SK-N-SH (cell line): Measurements from ENCODE around the gene EMP2. TPM values are rescaled to one million over a fixed set of nuclear protein-coding genes. Genes with fewer than 3 reads are reported as not detected.

Experiments used
- CTCF ChIA-PET: fragments of 300-600, 350-600 bp; formaldehyde crosslinking; extraction: SDS; loops from one replicate; lab custom pipeline; 2021; lab: Yijun Ruan, JAX
- POLR2A ChIA-PET: fragments of 350-600 bp; sonication (Branson Sonifier 250); formaldehyde crosslinking; extraction: SDS; loops from one replicate; lab custom pipeline; 2020; ENCODE audit warnings: antibody characterized with exemption, inconsistent platforms; lab: Yijun Ruan, JAX
- DNase-seq: peaks from one replicate; pipeline ENCODE4 v3.0.0; 2012
- H2AFZ ChIP-seq: fragments of 200-600 bp; sonication (generic); 2 replicates; pipeline ENCODE4 v1.8.1; 2016; ENCODE audit warnings: antibody characterized with exemption, mild to moderate bottlenecking, low read depth
- H3F3A ChIP-seq: fragments of 200-600 bp; sonication (generic); replicated peaks from 2 replicates; pipeline ENCODE3; 2016; ENCODE audit warnings: antibody characterized with exemption, mild to moderate bottlenecking; ENCODE audit not compliant: insufficient read depth
- H3K27ac ChIP-seq, 2 experiments: fragments of 200-500 bp in 1 of 2; fragments of 200-600 bp in 1 of 2; sonication (Bioruptor generic) in 1 of 2; sonication (generic), shearing (Covaris generic) in 1 of 2; 2 replicates each; pipeline versions ENCODE4 v1.5.1 to v1.6.1; 2014 to 2016; ENCODE audit warnings: low read depth in 2 of 2, inconsistent platforms in 1 of 2, low read length in 1 of 2, mild to moderate bottlenecking in 1 of 2, mixed read lengths in 1 of 2
- H3K27me3 ChIP-seq: fragments of 200-600 bp; sonication (generic), shearing (Covaris generic); 2 replicates; pipeline ENCODE4 v1.6.1; 2016; ENCODE audit warnings: mixed run types; ENCODE audit not compliant: insufficient read depth
- H3K36me3 ChIP-seq, 2 experiments: fragments of 200-500 bp in 1 of 2; fragments of 200-600 bp in 1 of 2; sonication (Bioruptor generic) in 1 of 2; sonication (generic) in 1 of 2; replicated peaks in 1 of 2; 2 replicates each; pipeline versions ENCODE3 to v1.5.1; 2014 to 2016; ENCODE audit warnings: low read length in 1 of 2, mild to moderate bottlenecking in 1 of 2; ENCODE audit not compliant: insufficient read depth in 2 of 2, control insufficient read depth in 1 of 2
- H3K4me1 ChIP-seq, 2 experiments: fragments of 200-500 bp in 1 of 2; fragments of 200-600 bp in 1 of 2; sonication (Bioruptor generic) in 1 of 2; sonication (generic), shearing (Covaris generic) in 1 of 2; 2 replicates each; pipeline versions ENCODE4 v1.5.1 to v1.6.1; 2014 to 2016; ENCODE audit warnings: low read depth in 1 of 2, low read length in 1 of 2, mixed run types in 1 of 2; ENCODE audit not compliant: insufficient read depth in 2 of 2, control insufficient read depth in 1 of 2
- H3K4me2 ChIP-seq: fragments of 200-600 bp; sonication (generic), shearing (Covaris generic); 2 replicates; pipeline ENCODE4 v1.6.1; 2017; ENCODE audit warnings: mixed run types
- H3K4me3 ChIP-seq, 2 experiments: fragments of 200-500 bp in 1 of 2; fragments of 200-600 bp in 1 of 2; sonication (Bioruptor generic) in 1 of 2; sonication (generic), shearing (Covaris generic) in 1 of 2; 2 replicates each; pipeline versions ENCODE4 v1.5.1 to v1.8.1; 2014 to 2016; ENCODE audit warnings: low read depth in 2 of 2, inconsistent platforms in 1 of 2, low read length in 1 of 2, mild to moderate bottlenecking in 1 of 2, mixed read lengths in 1 of 2, moderate library complexity in 1 of 2
- H3K79me2 ChIP-seq: fragments of 200-600 bp; sonication (generic); 2 replicates; pipeline ENCODE4 v1.8.1; 2017; ENCODE audit warnings: mild to moderate bottlenecking; ENCODE audit not compliant: insufficient read depth
- H3K9ac ChIP-seq: fragments of 200-600 bp; sonication (generic); 2 replicates; pipeline ENCODE4 v1.6.1; 2017; ENCODE audit warnings: mixed run types
- H3K9me2 ChIP-seq: fragments of 200-600 bp; sonication (generic); 2 replicates; pipeline ENCODE4 v1.6.1; 2017; ENCODE audit warnings: mixed run types
- H3K9me3 ChIP-seq: fragments of 200-600 bp; sonication (generic); 2 replicates; pipeline ENCODE4 v1.6.1; 2017; ENCODE audit warnings: mixed run types, mild to moderate bottlenecking, moderate library complexity
- H4K20me1 ChIP-seq: fragments of 200-600 bp; sonication (generic); 2 replicates; pipeline ENCODE4 v1.6.1; 2017; ENCODE audit warnings: mild to moderate bottlenecking, mixed run types; ENCODE audit not compliant: insufficient read depth
- CHD2 ChIP-seq: fragments of 150-350 bp; IDR thresholded peaks from 2 replicates; pipeline ENCODE4 v1.6.1; 2018; ENCODE audit warnings: low read length; ENCODE audit not compliant: partially characterized antibody
- CTCF ChIP-seq: fragments of 200-600 bp; sonication (generic); IDR thresholded peaks from 2 replicates; pipeline ENCODE4 v1.6.1; 2017; ENCODE audit warnings: antibody characterized with exemption, mild to moderate bottlenecking, moderate library complexity
- ELF1 ChIP-seq: IDR thresholded peaks from 2 replicates; pipeline ENCODE4 v1.4.0; 2012
- EP300 ChIP-seq, 2 experiments: IDR thresholded peaks; 2 replicates each; pipeline versions ENCODE4 v1.4.0 to v1.6.1; 2012; ENCODE audit warnings: borderline replicate concordance in 1 of 2, low read depth in 1 of 2, low read length in 1 of 2
- EZH2phosphoT487 ChIP-seq: fragments of 200-600 bp; sonication (generic); IDR thresholded peaks from 2 replicates; pipeline ENCODE4 v1.6.1; 2017; ENCODE audit warnings: low read depth, mixed run types, mild to moderate bottlenecking, antibody characterized with exemption, moderate library complexity, borderline replicate concordance
- FOXJ3 ChIP-seq: sonication (generic); formaldehyde crosslinking; IDR thresholded peaks from 2 replicates; pipeline ENCODE4 v1.5.1; 2020; ENCODE audit warnings: mild to moderate bottlenecking, missing genetic modification reagents
- FOXM1 ChIP-seq: IDR thresholded peaks from 2 replicates; pipeline ENCODE4 v1.4.0; 2012; ENCODE audit warnings: low read depth, mild to moderate bottlenecking
- GABPA ChIP-seq: IDR thresholded peaks from 2 replicates; pipeline ENCODE4 v1.4.0; 2012; ENCODE audit warnings: low read depth, mild to moderate bottlenecking
- GATA2 ChIP-seq: sonication (generic); formaldehyde crosslinking; IDR thresholded peaks from 2 replicates; pipeline ENCODE4 v1.5.0; 2020; ENCODE audit warnings: mild to moderate bottlenecking, missing genetic modification reagents
- JUND ChIP-seq: IDR thresholded peaks from 2 replicates; pipeline ENCODE4 v1.4.0; 2012
- MAX ChIP-seq: IDR thresholded peaks from 2 replicates; pipeline ENCODE4 v1.4.0; 2012; ENCODE audit warnings: low read depth
- MEF2A ChIP-seq: IDR thresholded peaks from 2 replicates; pipeline ENCODE4 v1.4.0; 2012; ENCODE audit warnings: low read depth, borderline replicate concordance
- MXI1 ChIP-seq: IDR thresholded peaks from 2 replicates; pipeline ENCODE4 v1.6.1; 2012; ENCODE audit warnings: mild to moderate bottlenecking, low read depth, low read length, improper control_type of control experiment
- NRF1 ChIP-seq: IDR thresholded peaks from 2 replicates; pipeline ENCODE4 v1.6.1; 2012; ENCODE audit warnings: low read depth, mild to moderate bottlenecking, low read length
- PBX3 ChIP-seq: IDR thresholded peaks from 2 replicates; pipeline ENCODE4; 2012
- RAD21 ChIP-seq: IDR thresholded peaks from 2 replicates; pipeline ENCODE4 v1.6.1; 2012; ENCODE audit warnings: mild to moderate bottlenecking, low read length
- RCOR1 ChIP-seq: fragments of 150-350 bp; IDR thresholded peaks from 2 replicates; pipeline ENCODE4 v1.6.1; 2017; ENCODE audit warnings: antibody characterized with exemption, low read length
- RFX5 ChIP-seq: IDR thresholded peaks from 2 replicates; pipeline ENCODE4 v1.6.1; 2012; ENCODE audit warnings: mild to moderate bottlenecking, improper control_type of control experiment, low read length
- RXRA ChIP-seq: IDR thresholded peaks from 2 replicates; pipeline ENCODE4 v1.4.0; 2012; ENCODE audit warnings: low read depth, mild to moderate bottlenecking, borderline replicate concordance
- SIN3A ChIP-seq: IDR thresholded peaks from 2 replicates; pipeline ENCODE4 v1.6.1; 2012; ENCODE audit warnings: low read depth, mild to moderate bottlenecking, low read length, moderate library complexity, borderline replicate concordance
- SMC3 ChIP-seq: IDR thresholded peaks from 2 replicates; pipeline ENCODE4 v1.6.1; 2012; ENCODE audit warnings: low read depth, low read length, improper control_type of control experiment
- TAF1 ChIP-seq: IDR thresholded peaks from 2 replicates; pipeline ENCODE4 v1.6.1; 2012; ENCODE audit warnings: low read depth, mild to moderate bottlenecking, low read length, moderate library complexity, borderline replicate concordance
- TCF12 ChIP-seq: IDR thresholded peaks from 2 replicates; pipeline ENCODE4 v1.4.0; 2012
- YY1 ChIP-seq: IDR thresholded peaks from 2 replicates; pipeline ENCODE4 v1.4.0; 2012; ENCODE audit warnings: low read depth, mild to moderate bottlenecking
- WGBS: methylation state at CpG from one replicate; pipeline ENCODE4 v1.1.6; 2017; ENCODE audit warnings: low lambda C conversion rate; 5-methylcytosine and 5-hydroxymethylcytosine counted together
- polyA plus RNA-seq, 3 experiments: library from polyadenylated mRNA; depleted of rRNA; stranded (reverse); fragments of >200 nt; gene quantifications; 2 replicates each; pipeline ENCODE4 v1.2.3, GENCODE V29; 2012
- TF ChIP-seq, protein P1 (sequence below): IDR thresholded peaks from 2 replicates; pipeline ENCODE4 v1.4.0; 2012; ENCODE audit warnings: low read depth, borderline replicate concordance

Gene EMP2
- polyA plus RNA-seq, 1 of the 3 experiments (the other 2 are of a cell fraction), result 4.3 TPM

DNA sequence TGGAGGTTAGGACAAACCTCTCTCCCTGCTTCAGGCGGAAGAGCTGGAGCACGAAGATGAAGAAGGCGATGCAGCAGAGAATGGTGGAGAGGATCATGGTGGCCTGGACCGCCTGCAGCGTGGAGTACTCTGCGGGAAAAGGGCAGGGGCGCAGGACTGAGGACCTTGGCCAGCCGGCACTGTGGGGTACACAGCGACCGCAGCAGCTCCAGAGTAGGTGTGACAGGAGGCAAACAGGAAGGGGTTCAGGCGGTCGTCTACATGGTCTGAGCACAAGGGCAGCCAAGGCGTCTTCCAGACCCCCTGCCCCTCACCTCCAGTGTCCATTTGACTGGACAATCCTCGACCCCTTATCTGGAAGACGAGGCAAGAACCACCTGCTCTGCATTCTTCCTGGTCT is 42.5 kb downstream of the EMP2 start:
- Histone ChIP-seq H3F3A (no peaks in the 10 kb centered on the region), H2AFZ (no peak overlapping the region), H3K4me3 (no peak overlapping the region), H3K27ac (no peak overlapping the region), H3K9ac (no peak overlapping the region), H3K27me3 (no peaks in the 10 kb centered on the region), H3K36me3 (no peaks in the 10 kb centered on the region), H3K4me1 (peaks cover 0 to 2% of the 10 kb centered on the region in 2 experiments; a peak in 1 of 4 replicates), H3K79me2 (no peaks in the 10 kb centered on the region), H3K4me2 (no peak overlapping the region), H3K9me2 (no peaks in the 10 kb centered on the region), H3K9me3 (no peaks in the 10 kb centered on the region), H4K20me1 (no peaks in the 10 kb centered on the region)
- POLR2A ChIA-PET, result no interaction called here
- CTCF ChIA-PET, result no interaction called here
- DNase-seq, result no peak
- no peak for TF ChIP-seq FOXJ3
- TF ChIP-seq JUND, result no peak
- TF ChIP-seq TAF1, result no peak
- TF ChIP-seq FOXM1, result no peak
- no peak for TF ChIP-seq EP300 (IDR thresholded peaks at IDR 0.05; ENCODE audit: borderline replicate concordance in 1 of 2, low read depth in 1 of 2, low read length in 1 of 2)
- TF ChIP-seq RCOR1, result no peak
- no peak for TF ChIP-seq RXRA
- TF ChIP-seq SMC3, result no peak
- TF ChIP-seq EZH2phosphoT487, result no peak
- no peak for TF ChIP-seq GABPA
- TF ChIP-seq YY1, result no peak
- WGBS, result 92% methylated on average over 15 of the region's 15 CpGs

DNA sequence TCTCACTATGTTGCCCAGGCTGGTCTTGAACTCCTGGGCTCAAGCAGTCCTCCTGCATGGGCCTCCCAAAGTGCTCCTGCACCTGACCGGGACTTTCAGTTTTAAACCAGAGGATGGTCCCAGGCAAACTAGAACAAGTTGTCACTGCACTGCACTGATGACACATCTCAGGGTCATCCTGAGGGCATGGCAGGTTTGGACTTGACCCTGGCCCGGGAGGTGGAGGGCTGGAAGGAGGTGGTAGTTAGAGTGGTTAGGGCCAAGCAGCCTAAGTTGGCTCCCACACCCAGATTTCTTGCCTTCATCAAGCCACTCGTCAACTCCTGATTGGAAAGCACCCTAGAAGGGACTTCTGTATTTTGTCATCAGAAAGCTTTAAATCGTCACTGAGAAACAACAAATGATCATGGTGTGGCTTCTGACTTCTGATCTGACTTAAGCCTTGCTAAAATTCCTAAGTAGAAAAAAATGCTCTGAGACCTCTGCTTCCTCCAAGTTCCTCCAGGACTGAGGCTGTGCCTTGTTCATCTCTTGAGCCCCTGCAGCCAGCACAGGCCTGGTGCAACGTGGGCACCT is 43.5 kb downstream of the EMP2 start:
- Histone ChIP-seq H3K79me2 (no peaks in the 10 kb centered on the region), H3K27ac (no peak overlapping the region), H3K4me3 (no peak overlapping the region), H4K20me1 (no peaks in the 10 kb centered on the region), H3F3A (no peaks in the 10 kb centered on the region), H3K9me2 (no peaks in the 10 kb centered on the region), H3K4me2 (no peak overlapping the region), H3K9ac (no peak overlapping the region), H3K27me3 (no peaks in the 10 kb centered on the region), H3K36me3 (no peaks in the 10 kb centered on the region), H3K9me3 (no peaks in the 10 kb centered on the region), H3K4me1 (no peaks in the 10 kb centered on the region), H2AFZ (no peak overlapping the region)
- DNase-seq, result no peak
- TF ChIP-seq MEF2A (no peak), ELF1 (no peak), CHD2 (no peak), SMC3 (no peak), GATA2 (CRISPR knock-in tag) (no peak), RAD21 (no peak), SIN3A (no peak), MAX (no peak), MXI1 (no peak), GABPA (no peak), CTCF (no peak), FOXJ3 (no peak), NRF1 (no peak), PBX3 (no peak), EZH2phosphoT487 (no peak), JUND (no peak), TCF12 (no peak), RCOR1 (no peak), RFX5 (no peak)
- TF ChIP-seq, protein P1, sequence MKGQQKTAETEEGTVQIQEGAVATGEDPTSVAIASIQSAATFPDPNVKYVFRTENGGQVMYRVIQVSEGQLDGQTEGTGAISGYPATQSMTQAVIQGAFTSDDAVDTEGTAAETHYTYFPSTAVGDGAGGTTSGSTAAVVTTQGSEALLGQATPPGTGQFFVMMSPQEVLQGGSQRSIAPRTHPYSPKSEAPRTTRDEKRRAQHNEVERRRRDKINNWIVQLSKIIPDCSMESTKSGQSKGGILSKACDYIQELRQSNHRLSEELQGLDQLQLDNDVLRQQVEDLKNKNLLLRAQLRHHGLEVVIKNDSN, result no peak
- WGBS, result 98% methylated on average over 4 of the region's 5 CpGs
- ChIA-PET POLR2A (no interaction called here), CTCF (interaction anchor here (0.8 kb wide), 1 partner anchor 16 kb away, joined by 3 read pairs; no protein-coding TSS in a partner anchor)
